Thyroid gland (tissue), 4 donors: ENCODE data around the gene DNAJB2. TPM values are rescaled to one million over a fixed set of nuclear protein-coding genes. Genes with fewer than 3 reads are reported as not detected.

Experiments
- DNase-seq, 2 donors: peaks; one replicate each; pipeline ENCODE4 v3.0.0-alpha.2; 2019
- H3K27ac ChIP-seq, 3 donors: fragments of 200-600 bp; sonication (generic); 1 replicate in 2 of 3; 2 replicates in 1 of 3; pipeline ENCODE4 v1.5.1; 2016 to 2019; ENCODE audit warnings: mild to moderate bottlenecking in 1 of 3, moderate library complexity in 1 of 3
- H3K27me3 ChIP-seq: fragments of 200-600 bp; sonication (generic); one replicate; pipeline ENCODE4 v1.5.1; 2019
- H3K36me3 ChIP-seq, 2 donors: fragments of 200-600 bp; sonication (generic); one replicate each; pipeline ENCODE4 v1.5.1; 2016 to 2019
- H3K4me1 ChIP-seq, 2 donors: fragments of 200-600 bp; sonication (generic); one replicate each; pipeline ENCODE4 v1.5.1; 2017 to 2019
- H3K4me3 ChIP-seq, 3 donors: fragments of 200-600 bp; sonication (generic); replicated peaks in 1 of 3; 1 replicate in 2 of 3; 2 replicates in 1 of 3; pipeline ENCODE4 v1.5.1; 2016; ENCODE audit warnings: mild to moderate bottlenecking in 1 of 3
- H3K9me3 ChIP-seq: fragments of 200-600 bp; sonication (generic); one replicate; pipeline ENCODE4 v1.5.1; 2017
- POLR2A ChIP-seq, 2 donors: fragments of 450-650 bp; IDR thresholded peaks; one replicate each; pipeline ENCODE4 v1.6.1; 2017; ENCODE audit warnings: antibody characterized with exemption in 2 of 2, mild to moderate bottlenecking in 2 of 2, moderate library complexity in 1 of 2
- WGBS, 2 donors: methylation state at CpG; one replicate each; pipeline ENCODE4 v1.1.5; 2017; 5-methylcytosine and 5-hydroxymethylcytosine counted together
- intact Hi-C: fragments of 100-400 bp; cut with DNase I; formaldehyde crosslinking; loops from one replicate; pipeline ENCODE4 v1.15.1; 2023
- total RNA-seq, 4 donors: library from RNA; depleted of rRNA; stranded (reverse); fragments of >200 nt; gene quantifications; one replicate each; pipeline ENCODE4 v1.2.3, GENCODE V29; 2016
- TF ChIP-seq, protein P1 (sequence below), 6 experiments: fragments of 200-600 bp in 3 of 6; fragments of 450-650 bp in 3 of 6; sonication (generic) in 3 of 6; IDR thresholded peaks; one replicate each; pipeline ENCODE4 v1.5.1; 2016 to 2019; ENCODE audit warnings: antibody characterized with exemption in 6 of 6, mild to moderate bottlenecking in 2 of 6, inconsistent platforms in 1 of 6, moderate library complexity in 1 of 6

DNAJB2 gene
- total RNA-seq, 4 donors from 2014 or later = 79.0 to 127 (median 116) TPM

- peaks cover 0 to 4% of the 10 kb centered on the region in 2 donors for H3K36me3 ChIP-seq
- H3K4me3 ChIP-seq = no peak overlapping the region
- peaks cover 36 to 73% of the 10 kb centered on the region in 2 donors for H3K4me1 ChIP-seq
- no peak for DNase-seq
- 78 to 89% methylated on average over 2 of the region's 2 CpGs for WGBS, 2 donors
- TF ChIP-seq POLR2A (IDR thresholded peaks at IDR 0.05) = no peak
- TF ChIP-seq, protein P1, sequence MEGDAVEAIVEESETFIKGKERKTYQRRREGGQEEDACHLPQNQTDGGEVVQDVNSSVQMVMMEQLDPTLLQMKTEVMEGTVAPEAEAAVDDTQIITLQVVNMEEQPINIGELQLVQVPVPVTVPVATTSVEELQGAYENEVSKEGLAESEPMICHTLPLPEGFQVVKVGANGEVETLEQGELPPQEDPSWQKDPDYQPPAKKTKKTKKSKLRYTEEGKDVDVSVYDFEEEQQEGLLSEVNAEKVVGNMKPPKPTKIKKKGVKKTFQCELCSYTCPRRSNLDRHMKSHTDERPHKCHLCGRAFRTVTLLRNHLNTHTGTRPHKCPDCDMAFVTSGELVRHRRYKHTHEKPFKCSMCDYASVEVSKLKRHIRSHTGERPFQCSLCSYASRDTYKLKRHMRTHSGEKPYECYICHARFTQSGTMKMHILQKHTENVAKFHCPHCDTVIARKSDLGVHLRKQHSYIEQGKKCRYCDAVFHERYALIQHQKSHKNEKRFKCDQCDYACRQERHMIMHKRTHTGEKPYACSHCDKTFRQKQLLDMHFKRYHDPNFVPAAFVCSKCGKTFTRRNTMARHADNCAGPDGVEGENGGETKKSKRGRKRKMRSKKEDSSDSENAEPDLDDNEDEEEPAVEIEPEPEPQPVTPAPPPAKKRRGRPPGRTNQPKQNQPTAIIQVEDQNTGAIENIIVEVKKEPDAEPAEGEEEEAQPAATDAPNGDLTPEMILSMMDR (IDR thresholded peaks at IDR 0.05) = no peak
- peak overlapping the region; percentile 88 to 93 (median 89) for H3K27ac ChIP-seq
- H3K9me3 ChIP-seq = no peaks in the 10 kb centered on the region
- intact Hi-C loops = loop anchor here (5.0 kb wide), 1 partner anchor 33 kb away; no protein-coding TSS in a partner anchor
- no peaks in the 10 kb centered on the region for H3K27me3 ChIP-seq
Observed at GRCh38 chr2:219248845-219249202, 30.3 kb upstream of the DNAJB2 start.

DNA sequence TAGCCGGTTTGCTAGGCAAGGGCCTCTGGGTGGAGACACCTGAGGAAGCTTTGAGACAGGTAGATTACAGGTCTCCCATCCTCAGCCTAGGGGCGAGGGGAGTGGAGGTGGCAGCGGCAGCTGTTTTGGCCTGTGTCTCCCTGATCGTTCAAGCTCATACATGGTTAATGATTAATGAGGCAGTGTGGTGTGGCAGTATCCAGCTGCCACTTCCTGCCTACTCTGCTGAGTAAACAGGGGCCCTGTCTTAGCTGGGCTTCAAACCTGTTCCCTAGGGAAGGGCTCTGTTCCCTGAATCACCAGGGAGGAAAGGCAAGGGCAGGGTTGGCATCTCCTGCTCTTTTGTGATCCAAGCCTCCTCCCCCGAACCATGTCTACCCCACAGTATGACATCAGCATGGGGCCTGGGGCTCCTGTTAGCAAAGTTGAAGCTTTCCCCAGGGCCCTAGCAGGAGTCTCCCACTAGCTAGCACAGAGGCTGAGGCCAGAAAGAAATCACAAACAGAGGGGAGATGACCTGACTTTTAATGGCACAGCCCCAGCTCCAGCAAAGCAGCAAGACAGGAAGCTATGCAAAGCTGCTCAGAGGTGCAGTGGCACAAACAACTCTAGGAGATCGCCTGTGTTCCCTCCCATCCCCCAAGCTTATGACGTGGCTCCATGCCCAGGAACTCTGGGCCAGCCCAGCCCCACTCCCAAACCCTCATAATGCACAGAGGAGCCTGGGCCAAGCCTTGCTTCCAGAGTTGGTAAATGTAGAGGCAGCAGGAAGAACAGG lies 29.8 kb upstream of the DNAJB2 start:
- peak; percentile 92 to 95 for DNase-seq
- H3K9me3 ChIP-seq = no peaks in the 10 kb centered on the region
- intact Hi-C loops = loop anchor here (5.0 kb wide), 1 partner anchor 33 kb away; no protein-coding TSS in a partner anchor
- H3K4me1 ChIP-seq = peaks cover 36 to 73% of the 10 kb centered on the region in 2 donors
- H3K27me3 ChIP-seq = no peaks in the 10 kb centered on the region
- peaks cover 0 to 4% of the 10 kb centered on the region in 2 donors for H3K36me3 ChIP-seq
- WGBS, 2 donors = 4 to 8% methylated on average over 4 of the region's 7 CpGs
- TF ChIP-seq, protein P1 (IDR thresholded peaks at IDR 0.05) = no peak
- peak in 1 of 2 donors; percentile 51 for TF ChIP-seq POLR2A (IDR thresholded peaks at IDR 0.05)
- H3K27ac ChIP-seq = peak overlapping the region; percentile 88 to 93 (median 89)
- H3K4me3 ChIP-seq = no peak overlapping the region

- H3K4me3 ChIP-seq = no peak overlapping the region
- H3K4me1 ChIP-seq = peaks cover 31 to 71% of the 10 kb centered on the region in 2 donors
- WGBS, 2 donors = 91 to 92% methylated on average over 20 to 22 of the region's 22 CpGs
- no peak for DNase-seq
- no peaks in the 10 kb centered on the region for H3K27me3 ChIP-seq
- peaks cover 0 to 4% of the 10 kb centered on the region in 2 donors for H3K36me3 ChIP-seq
- TF ChIP-seq POLR2A (IDR thresholded peaks at IDR 0.05) = no peak
- TF ChIP-seq, protein P1 (IDR thresholded peaks at IDR 0.05) = no peak
- intact Hi-C loops = no loop called here
- H3K9me3 ChIP-seq = no peaks in the 10 kb centered on the region
- peak overlapping the region; percentile 71 to 93 (median 88) for H3K27ac ChIP-seq
Observed at GRCh38 chr2:219250049-219250781, 29.0 kb upstream of the DNAJB2 start.

DNA sequence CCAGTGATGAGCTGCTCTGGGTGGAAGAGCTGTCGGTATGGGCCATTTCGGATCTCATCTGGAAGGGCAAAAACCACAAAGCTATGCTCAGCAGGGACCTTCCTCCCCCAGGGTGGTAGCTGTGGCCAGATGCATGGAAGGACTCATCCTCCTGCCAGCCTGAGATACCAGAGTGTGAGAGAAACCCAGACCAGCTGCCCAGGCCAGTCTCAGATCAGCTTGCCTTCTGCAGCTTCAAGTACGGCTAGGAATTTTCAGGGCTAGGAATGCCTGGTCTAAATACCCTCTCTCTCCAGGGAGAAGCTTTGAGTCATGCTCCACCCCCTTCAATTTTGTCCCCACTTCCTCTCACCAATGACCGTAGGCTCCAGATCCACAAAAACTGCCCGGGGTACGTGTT lies 27.5 kb upstream of the DNAJB2 start:
- Histone ChIP-seq H3K36me3 (peaks cover 0 to 4% of the 10 kb centered on the region in 2 donors), H3K9me3 (no peaks in the 10 kb centered on the region), H3K27ac (no peak overlapping the region), H3K4me1 (peaks cover 31 to 61% of the 10 kb centered on the region in 2 donors), H3K4me3 (no peak overlapping the region), H3K27me3 (no peaks in the 10 kb centered on the region)
- no peak for TF ChIP-seq POLR2A (IDR thresholded peaks at IDR 0.05)
- TF ChIP-seq, protein P1 (IDR thresholded peaks at IDR 0.05) = no peak
- no peak for DNase-seq
- WGBS, 2 donors = 80 to 92% methylated on average over 4 to 6 of the region's 6 CpGs
- intact Hi-C loops = no loop called here
